Testis (tissue), 3 donors: ENCODE measurements around the gene P2RX3. TPM values are rescaled to one million over a fixed set of nuclear protein-coding genes. Genes with fewer than 3 reads are reported as not detected.

Experiments
- DNase-seq: peaks from one replicate; pipeline ENCODE4 v3.0.0-alpha.2; 2019
- H3K27ac ChIP-seq, 2 donors: fragments of 200-600 bp; sonication (generic); one replicate each; pipeline ENCODE4 v1.5.1; 2019
- H3K27me3 ChIP-seq: fragments of 200-600 bp; sonication (generic); one replicate; pipeline ENCODE4 v1.5.1; 2019
- H3K36me3 ChIP-seq: fragments of 200-600 bp; sonication (generic); one replicate; pipeline ENCODE4 v1.5.1; 2017; ENCODE audit warnings: low read depth; ENCODE audit errors: missing control alignments
- H3K4me1 ChIP-seq: fragments of 200-600 bp; sonication (generic); one replicate; pipeline ENCODE4 v1.5.1; 2019
- H3K4me3 ChIP-seq, 2 donors: fragments of 200-600 bp; sonication (generic); one replicate each; pipeline ENCODE4 v1.5.1; 2017 to 2019
- H3K9me3 ChIP-seq: fragments of 200-600 bp; sonication (generic); one replicate; pipeline ENCODE4 v1.5.1; 2017
- CTCF ChIP-seq, 3 experiments: fragments of 450-650 bp in 2 of 3; fragments of 200-600 bp in 1 of 3; sonication (generic) in 1 of 3; IDR thresholded peaks; one replicate each; pipeline ENCODE4 v1.5.1; 2016 to 2019; ENCODE audit warnings: antibody characterized with exemption in 3 of 3, mild to moderate bottlenecking in 2 of 3, moderate library complexity in 1 of 3
- POLR2A ChIP-seq: fragments of 450-650 bp; IDR thresholded peaks from one replicate; pipeline ENCODE4 v1.6.1; 2017; ENCODE audit warnings: antibody characterized with exemption, mild to moderate bottlenecking, moderate library complexity
- WGBS, 2 donors: methylation state at CpG; one replicate each; pipeline ENCODE4 v1.1.5; 2018; 5-methylcytosine and 5-hydroxymethylcytosine counted together
- intact Hi-C: fragments of 100-400 bp; cut with DNase I; formaldehyde crosslinking; loops from one replicate; pipeline ENCODE4 v1.15.1; 2023; ENCODE audit warnings: low total_unique reads
- polyA plus RNA-seq: library from polyadenylated mRNA; stranded (reverse); fragments of 350-450 nt; fragmentation: Illumina TruSeq; extraction: RNeasy Lipid Tissue Mini Kit (QIAGEN cat#74804); gene quantifications from one replicate; pipeline ENCODE4 v1.2.3, GENCODE V29; 2014; ENCODE audit warnings: low read depth, low replicate concordance; ENCODE audit not compliant: insufficient read depth
- total RNA-seq, 2 donors: library from RNA; depleted of rRNA; stranded (reverse); fragments of >200 nt; gene quantifications; one replicate each; pipeline ENCODE4 v1.2.3, GENCODE V29; 2016

Gene P2RX3
- total and polyA plus RNA-seq, 3 donors from 2014 or later = 2.5 to 8.5 (median 3.3) TPM

GRCh38 chr11:57379732-57380131 lies 41.6 kb downstream of the P2RX3 start:
- peak; percentile 30 for DNase-seq
- no peaks in the 10 kb centered on the region for H3K36me3 ChIP-seq
- no peaks in the 10 kb centered on the region for H3K9me3 ChIP-seq
- intact Hi-C loops = no loop called here
- no peak overlapping the region for H3K27ac ChIP-seq
- no peak overlapping the region for H3K4me3 ChIP-seq
- H3K27me3 ChIP-seq = no peaks in the 10 kb centered on the region
- TF ChIP-seq POLR2A (no peak), CTCF (IDR thresholded peaks at IDR 0.05) (no peak)
- no peaks in the 10 kb centered on the region for H3K4me1 ChIP-seq
- WGBS, 2 donors = 24 to 30% methylated on average over 7 to 9 of the region's 10 CpGs

GRCh38 chr11:57380975-57381374 lies 42.8 kb downstream of the P2RX3 start, which contains the start of gene PRG3:
Gene PRG3 (minus strand): TSS chr11:57381150. CDS start chr11:57380708, 442 bp downstream.
- no peak for TF ChIP-seq CTCF (IDR thresholded peaks at IDR 0.05)
- no peak for TF ChIP-seq POLR2A
- no peak for DNase-seq
- intact Hi-C loops = no loop called here
- Histone ChIP-seq H3K27ac (no peak within 1 kb of the TSS), H3K4me1 (no peaks in the 10 kb centered on the region), H3K4me3 (no peak within 1 kb of the TSS), H3K9me3 (no peaks in the 10 kb centered on the region), H3K27me3 (no peaks in the 10 kb centered on the region), H3K36me3 (no peaks in the 10 kb centered on the region)
- WGBS, 2 donors = 81 to 83% methylated on average over 2 of the region's 2 CpGs

- Histone ChIP-seq H3K4me3 (no peak overlapping the region), H3K27me3 (no peaks in the 10 kb centered on the region), H3K36me3 (no peaks in the 10 kb centered on the region), H3K4me1 (no peaks in the 10 kb centered on the region), H3K27ac (no peak overlapping the region), H3K9me3 (no peaks in the 10 kb centered on the region)
- DNase-seq = no peak
- WGBS, 2 donors = 70 to 71% methylated on average over 5 of the region's 5 CpGs
- intact Hi-C loops = no loop called here
- no peak for TF ChIP-seq POLR2A
- no peak for TF ChIP-seq CTCF (IDR thresholded peaks at IDR 0.05)
Observed at GRCh38 chr11:57386178-57386940, 48.2 kb downstream of the P2RX3 start.

DNA sequence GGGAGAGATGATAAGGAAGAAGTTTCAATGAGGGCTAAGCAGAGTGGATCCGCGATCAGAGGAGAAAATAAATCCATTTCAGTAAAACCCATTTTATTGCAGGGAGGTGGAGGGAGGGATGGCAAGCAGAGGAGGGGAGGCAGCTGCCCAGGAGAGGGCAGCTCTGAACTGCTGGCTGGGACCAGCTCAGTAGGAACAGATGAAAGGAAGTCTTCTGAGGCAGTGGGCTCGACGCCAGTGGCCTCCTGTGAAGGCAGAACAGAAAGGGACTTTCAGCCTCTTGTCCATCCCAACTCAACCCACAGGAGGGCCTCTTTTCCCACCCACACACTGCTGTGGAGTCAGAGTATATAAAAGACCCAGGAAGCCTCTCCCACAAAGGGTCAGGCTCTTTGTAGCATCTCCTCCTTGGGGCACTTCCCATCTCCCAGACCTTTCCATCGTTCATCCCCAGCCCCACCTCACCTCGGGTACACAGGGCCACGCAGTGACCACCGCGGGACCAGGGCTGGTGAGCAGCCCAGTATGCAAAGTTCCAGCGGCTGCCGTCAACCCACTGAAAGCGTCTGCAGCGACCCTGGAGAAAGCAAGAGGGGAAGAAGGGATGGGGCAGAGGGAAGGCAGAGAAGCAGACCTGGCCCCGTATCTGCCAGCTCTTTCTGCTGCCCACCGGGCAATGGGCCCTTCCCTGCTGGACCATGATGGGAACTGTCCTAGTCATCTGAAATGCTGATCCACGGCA lies 49.3 kb downstream of the P2RX3 start:
- H3K9me3 ChIP-seq = no peaks in the 10 kb centered on the region
- WGBS, 2 donors = 79 to 86% methylated on average over 16 of the region's 16 CpGs
- H3K4me3 ChIP-seq = no peak overlapping the region
- no peak for DNase-seq
- H3K27ac ChIP-seq = no peak overlapping the region
- H3K27me3 ChIP-seq = no peaks in the 10 kb centered on the region
- no peaks in the 10 kb centered on the region for H3K36me3 ChIP-seq
- TF ChIP-seq CTCF (IDR thresholded peaks at IDR 0.05) = no peak
- no peak for TF ChIP-seq POLR2A
- intact Hi-C loops = no loop called here
- no peaks in the 10 kb centered on the region for H3K4me1 ChIP-seq
